Left lung (tissue), 10 donors: Measurements from ENCODE around the gene LRGUK. TPM values are rescaled to one million over a fixed set of nuclear protein-coding genes. Genes with fewer than 3 reads are reported as not detected.
A peak's percentile ranks its signal among the peaks of the same experiment; 100 is the strongest.
"Not testable (repeated sequence)": the region's sequence is repeated elsewhere in the genome, so short reads cannot be mapped to it uniquely, and the experiment has no call there.

Experiments
- ATAC-seq: fragments of 200-7000 bp; cut with Tn5 transposase; one replicate; pipeline ENCODE4 v1.9.1; 2020; ENCODE audit warnings: moderate library complexity
- DNase-seq, 4 donors: peaks; one replicate each; pipeline ENCODE4 v3.0.0-alpha.2; 2013 to 2020
- H3K27ac ChIP-seq, 2 donors: fragments of 200-600 bp; sonication (generic) in 1 of 2; one replicate each; pipeline versions ENCODE4 v1.5.0 to v1.8.0; 2020 to 2021
- H3K27me3 ChIP-seq, 2 donors: fragments of 200-600 bp; sonication (generic) in 1 of 2; one replicate each; pipeline versions ENCODE4 v1.5.0 to v1.8.0; 2020 to 2021
- H3K36me3 ChIP-seq, 2 donors: fragments of 200-600 bp; sonication (generic) in 1 of 2; one replicate each; pipeline versions ENCODE4 v1.5.0 to v1.8.0; 2020 to 2021
- H3K4me1 ChIP-seq, 2 donors: fragments of 200-600 bp; one replicate each; pipeline ENCODE4 v1.8.0; 2021
- H3K4me3 ChIP-seq, 2 donors: fragments of 200-600 bp; sonication (generic) in 1 of 2; one replicate each; pipeline versions ENCODE4 v1.5.0 to v1.8.0; 2020 to 2021; ENCODE audit warnings: mild to moderate bottlenecking in 1 of 2
- H3K9me3 ChIP-seq, 2 donors: fragments of 200-600 bp; sonication (generic) in 1 of 2; one replicate each; pipeline versions ENCODE4 v1.5.0 to v1.8.0; 2020 to 2021
- CTCF ChIP-seq, 2 donors: fragments of 200-600 bp; sonication (generic) in 1 of 2; IDR thresholded peaks; one replicate each; pipeline versions ENCODE4 v1.5.0 to v1.8.0; 2021; ENCODE audit warnings: antibody characterized with exemption in 2 of 2
- intact Hi-C, 2 donors: fragments of 100-400 bp; cut with DNase I; formaldehyde crosslinking; loops; one replicate each; pipeline versions ENCODE4 v1.11.2 to v1.14.2; 2022
- polyA plus RNA-seq, 6 donors: library from polyadenylated mRNA; unstranded; fragments of 120-200 nt; gene quantifications; one replicate each; pipeline ENCODE4 v1.2.1, GENCODE V29; 2013; ENCODE audit not compliant: insufficient read length in 6 of 6
- total RNA-seq, 2 donors: library from RNA; stranded (reverse); fragmentation: NEBNext Ultra II Directional; extraction: Animal tissue kit (Norgen Biotek cat#: 25700); gene quantifications; one replicate each; pipeline ENCODE4 v1.2.1, GENCODE V29; 2021
- donor health status: DM: no; HTN: yes; CAD: no.
- donor health status: DM: no; HTN: no; CAD: no.

LRGUK gene
- total and polyA plus RNA-seq, 8 donors: 0.94 to 2.7 (median 1.9) TPM

DNA sequence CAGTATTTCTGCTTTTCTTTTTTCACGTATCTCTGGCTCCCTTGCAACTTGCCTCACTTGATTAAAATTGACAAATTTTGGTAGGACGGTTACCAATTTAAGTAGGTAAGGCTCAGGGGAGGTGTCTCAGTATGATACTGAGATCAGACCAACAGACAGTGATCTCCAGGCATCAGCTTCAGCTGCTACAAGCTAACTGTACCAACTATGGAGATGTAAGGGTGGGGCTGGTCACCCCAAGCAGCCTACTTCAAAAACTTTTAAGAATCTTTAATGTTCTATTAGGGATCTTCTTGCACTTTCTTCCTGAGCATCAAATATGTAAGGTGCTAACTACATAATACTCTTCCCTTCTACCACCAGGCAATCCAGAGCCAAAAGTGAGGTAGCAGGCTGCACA lies 162.7 kb downstream of the LRGUK start:
- ATAC-seq (no peak), DNase-seq (no peak)
- no peaks in the 10 kb centered on the region for H3K27me3 ChIP-seq
- H3K9me3 ChIP-seq: no peaks in the 10 kb centered on the region
- intact Hi-C loops: no loop called here
- H3K27ac ChIP-seq: no peak overlapping the region
- no peak overlapping the region for H3K4me3 ChIP-seq
- TF ChIP-seq CTCF (IDR thresholded peaks at IDR 0.05): no peak
- H3K4me1 ChIP-seq: peaks cover 0 to 4% of the 10 kb centered on the region in 2 donors
- H3K36me3 ChIP-seq: peaks cover 0 to 9% of the 10 kb centered on the region in 2 donors

- H3K36me3 ChIP-seq: peaks cover 0 to 14% of the 10 kb centered on the region in 2 donors
- ATAC-seq (no peak), DNase-seq (no peak)
- intact Hi-C loops: no loop called here
- H3K4me3 ChIP-seq: no peak overlapping the region
- H3K27ac ChIP-seq: no peak overlapping the region
- H3K9me3 ChIP-seq: no peaks in the 10 kb centered on the region
- TF ChIP-seq CTCF (IDR thresholded peaks at IDR 0.05): no peak
- H3K4me1 ChIP-seq: peaks cover 0 to 4% of the 10 kb centered on the region in 2 donors
- no peaks in the 10 kb centered on the region for H3K27me3 ChIP-seq
These were observed 163.1 kb downstream of the LRGUK start for GRCh38 chr7:134290286-134290685.

DNA sequence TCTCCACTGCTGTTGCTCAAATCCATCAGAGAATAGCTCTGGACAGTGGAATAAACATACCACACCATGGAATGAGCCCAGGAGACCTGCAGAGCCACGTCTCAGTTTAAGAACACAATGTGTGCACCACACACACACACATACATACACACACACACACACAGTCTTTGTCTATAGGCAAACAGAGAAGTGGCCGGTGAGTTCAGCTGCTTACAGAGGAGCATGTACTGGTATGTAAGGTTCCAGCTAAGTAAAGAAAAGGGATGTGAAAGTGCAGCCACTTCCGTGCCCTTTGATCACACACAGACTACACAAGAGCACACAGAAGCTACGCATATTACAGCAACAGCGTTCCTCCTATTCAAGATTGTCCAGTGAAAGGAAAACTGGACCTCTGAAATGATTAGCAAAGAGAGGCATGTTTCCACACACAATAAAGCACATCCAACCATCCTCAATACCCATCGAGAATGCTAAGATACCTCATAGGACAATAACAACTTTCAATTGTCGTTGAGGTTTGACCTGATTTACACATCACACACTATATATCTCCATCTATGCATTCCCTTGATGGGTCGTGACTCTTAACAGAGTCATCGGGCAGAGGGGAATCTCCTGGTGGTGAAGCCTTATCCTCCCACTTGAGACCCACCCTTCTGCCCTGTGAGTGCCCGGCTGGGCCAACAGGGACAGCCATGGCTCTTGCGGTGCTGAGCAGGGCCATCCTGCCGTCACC lies 166.0 kb downstream of the LRGUK start:
- ATAC-seq (peak; percentile 86), DNase-seq (peak in 2 of 4 donors; percentile 24 to 50)
- Histone ChIP-seq H3K27me3 (no peaks in the 10 kb centered on the region), H3K4me3 (no peak overlapping the region), H3K27ac (no peak overlapping the region), H3K36me3 (peaks cover 0 to 31% of the 10 kb centered on the region in 2 donors), H3K4me1 (peaks cover 0 to 4% of the 10 kb centered on the region in 2 donors), H3K9me3 (no peaks in the 10 kb centered on the region)
- TF ChIP-seq CTCF (IDR thresholded peaks at IDR 0.05): no peak
- intact Hi-C loops: no loop called here

DNA sequence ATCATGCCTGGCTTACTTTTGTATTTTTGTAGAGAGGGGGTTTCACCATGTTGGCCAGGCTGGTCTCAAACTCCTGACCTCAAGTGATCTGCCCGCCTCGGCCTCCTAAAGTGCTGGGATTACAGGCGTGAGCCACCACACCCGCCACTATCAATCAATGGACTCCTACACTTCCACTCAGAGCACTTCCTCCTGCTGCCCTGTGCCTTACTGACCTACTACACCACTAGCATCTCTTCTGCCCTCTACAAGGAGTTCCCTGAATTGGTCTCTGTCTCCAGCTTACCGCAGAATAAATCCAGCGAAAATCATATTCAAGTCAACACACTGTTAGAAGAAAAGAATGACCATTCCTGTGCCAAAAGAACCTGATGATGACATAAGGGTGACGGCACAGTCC lies 168.8 kb downstream of the LRGUK start:
- DNase-seq, H3K9me3 ChIP-seq, H3K4me3 ChIP-seq, intact Hi-C loops, ATAC-seq, H3K4me1 ChIP-seq, H3K27me3 ChIP-seq, H3K27ac ChIP-seq: not testable (repeated sequence)
- H3K36me3 ChIP-seq: peaks cover 0 to 56% of the 10 kb centered on the region in 2 donors

DNA sequence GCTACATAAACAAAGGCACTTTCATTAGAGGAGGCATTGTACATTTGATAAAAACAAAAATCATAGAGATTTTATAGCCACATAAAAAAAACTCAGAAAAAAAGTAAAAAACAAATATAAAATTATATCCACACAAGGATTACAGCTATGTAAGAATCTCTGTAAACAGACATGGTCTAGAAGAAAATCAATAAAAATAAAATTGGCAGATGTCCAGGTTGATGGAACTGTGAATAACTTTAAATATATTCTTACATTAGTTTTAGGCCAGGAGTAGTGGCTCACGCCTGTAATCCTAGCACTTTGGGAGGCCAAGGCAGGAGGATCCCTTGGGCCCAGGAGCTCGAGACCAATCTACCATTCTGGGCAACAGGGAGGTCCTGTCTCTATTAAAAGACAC lies 170.3 kb downstream of the LRGUK start:
- Histone ChIP-seq H3K9me3 (no peaks in the 10 kb centered on the region), H3K4me1 (peaks cover 0 to 4% of the 10 kb centered on the region in 2 donors), H3K36me3 (peaks cover 0 to 62% of the 10 kb centered on the region in 2 donors), H3K27me3 (no peaks in the 10 kb centered on the region), H3K4me3 (no peak overlapping the region), H3K27ac (no peak overlapping the region)
- DNase-seq: no peak
- no peak for ATAC-seq
- TF ChIP-seq CTCF (IDR thresholded peaks at IDR 0.05): no peak
- intact Hi-C loops: no loop called here
